CD4-positive, alpha-beta T cell treated with Interleukin-10 for 1 hour (primary cell): ENCODE data around the gene MYO10.
"Not testable (repeated sequence)": the region's sequence is repeated elsewhere in the genome, so short reads cannot be mapped to it uniquely, and the experiment has no call there.

Source experiments
- DNase-seq: peaks from one replicate; pipeline ENCODE4 v3.0.0-alpha.2; 2020

Gene MYO10

DNA sequence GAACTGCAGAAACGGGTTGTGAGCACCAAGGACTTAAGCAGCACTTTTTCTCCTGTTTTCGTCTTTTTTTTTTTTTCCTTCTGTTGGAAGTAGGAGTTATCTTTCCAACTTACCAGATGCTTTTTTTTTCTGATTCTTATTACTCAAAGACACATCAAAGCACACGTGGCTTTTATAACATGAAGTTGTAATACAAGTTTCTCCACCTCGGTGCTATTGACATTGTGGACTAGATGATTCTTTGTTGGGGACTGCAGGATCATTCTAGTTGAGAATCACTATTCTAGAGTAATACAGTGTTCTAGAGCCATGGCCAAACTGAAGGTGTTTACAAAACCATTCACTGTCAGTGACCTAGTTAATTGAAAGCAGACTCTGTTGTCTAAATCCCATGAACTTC lies 51.5 kb downstream of the MYO10 start:
- no peak for DNase-seq

DNA sequence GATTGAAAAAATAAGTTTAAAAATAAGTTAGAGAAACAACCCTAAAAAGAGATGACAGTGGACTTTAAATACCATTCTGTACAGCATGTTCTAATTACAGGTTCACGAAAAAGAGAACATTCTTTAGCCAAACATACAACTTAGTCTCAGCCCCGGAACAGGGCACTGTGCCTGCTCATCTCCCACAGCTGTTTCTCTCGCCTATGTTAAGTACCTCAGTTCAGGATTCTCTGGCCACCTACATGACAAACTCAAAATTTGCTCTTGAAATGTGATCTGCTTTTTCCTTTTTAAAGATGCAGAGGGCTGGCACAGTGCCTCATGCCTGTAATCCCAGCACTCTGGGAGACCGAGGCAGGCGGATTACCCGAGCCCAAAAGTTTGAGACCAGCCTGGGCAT lies 52.3 kb downstream of the MYO10 start:
- DNase-seq, result no peak

DNA sequence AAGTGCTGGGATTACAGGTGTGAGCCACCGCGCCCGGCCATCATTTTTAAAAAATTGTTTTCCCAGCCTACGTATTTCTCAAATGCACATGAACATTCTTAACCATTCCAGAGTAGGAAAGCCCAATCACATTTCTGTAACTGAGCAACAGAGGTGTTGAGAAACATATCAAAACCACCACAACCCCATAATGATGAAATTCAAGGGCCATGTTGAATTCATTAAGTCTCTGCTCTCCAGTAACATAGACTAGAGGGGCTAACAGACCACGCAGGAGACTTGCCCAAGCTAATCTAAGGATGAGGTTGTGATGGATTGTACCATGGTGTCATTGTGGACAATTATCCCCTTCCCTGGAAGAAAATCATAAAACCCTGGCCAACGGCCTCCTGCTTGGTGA lies 52.9 kb downstream of the MYO10 start:
- DNase-seq, result no peak

DNA sequence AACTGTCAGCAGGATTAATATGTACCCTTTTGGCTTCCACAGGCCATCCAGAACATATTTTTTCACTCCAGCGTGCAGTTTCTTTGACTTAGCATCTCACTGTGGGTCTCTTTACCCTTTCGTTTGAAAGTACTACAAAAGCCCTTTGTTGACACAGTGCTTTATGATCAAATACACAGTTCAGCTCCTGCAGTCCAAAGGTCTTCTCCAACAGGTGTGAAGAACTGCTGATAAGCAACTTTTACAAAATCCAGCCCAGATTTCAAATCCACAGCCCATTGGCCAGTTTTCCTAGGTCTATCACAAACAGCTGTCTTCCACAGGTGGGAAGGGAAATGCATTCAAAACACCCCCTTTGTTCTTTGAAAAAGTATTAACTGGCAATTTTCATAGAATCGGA lies 54.8 kb downstream of the MYO10 start:
- no peak for DNase-seq

DNA sequence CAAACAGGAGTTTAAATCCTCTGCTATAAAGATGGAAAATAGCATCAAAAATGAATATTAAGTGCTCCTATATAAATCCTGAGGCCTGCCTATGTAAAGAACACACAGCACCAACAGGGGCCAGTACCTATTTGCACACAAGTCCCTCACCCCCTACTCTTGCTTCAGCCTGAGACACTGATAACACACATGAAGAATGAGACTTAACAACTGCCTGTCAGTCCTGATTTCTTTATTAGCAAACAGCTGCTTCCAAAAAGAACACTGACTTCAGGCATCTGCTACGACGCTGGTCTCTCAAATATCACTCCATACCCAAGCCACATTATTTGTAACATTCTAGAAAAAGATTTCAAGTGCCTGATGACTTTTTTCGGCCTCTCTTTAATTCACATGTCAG lies 55.5 kb downstream of the MYO10 start:
- no peak for DNase-seq

DNA sequence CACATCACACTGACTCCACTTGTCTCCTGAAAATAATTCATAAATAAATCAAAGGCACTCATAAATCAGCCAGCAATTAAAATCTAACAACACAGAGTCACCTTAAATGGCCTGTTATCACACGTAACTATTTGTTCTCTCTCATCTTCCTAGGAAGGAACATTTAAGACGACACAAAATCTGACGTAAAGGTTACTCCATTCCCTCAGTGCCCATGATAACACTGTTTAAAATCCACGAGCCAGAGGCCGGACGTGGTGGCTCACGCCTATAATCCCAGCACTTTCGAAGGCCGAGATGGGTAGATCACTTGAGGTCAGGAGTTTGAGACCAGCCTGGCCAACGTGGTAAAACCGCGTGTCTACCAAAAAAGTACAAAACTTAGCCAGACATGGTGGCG lies 56.4 kb downstream of the MYO10 start:
- no peak for DNase-seq

DNA sequence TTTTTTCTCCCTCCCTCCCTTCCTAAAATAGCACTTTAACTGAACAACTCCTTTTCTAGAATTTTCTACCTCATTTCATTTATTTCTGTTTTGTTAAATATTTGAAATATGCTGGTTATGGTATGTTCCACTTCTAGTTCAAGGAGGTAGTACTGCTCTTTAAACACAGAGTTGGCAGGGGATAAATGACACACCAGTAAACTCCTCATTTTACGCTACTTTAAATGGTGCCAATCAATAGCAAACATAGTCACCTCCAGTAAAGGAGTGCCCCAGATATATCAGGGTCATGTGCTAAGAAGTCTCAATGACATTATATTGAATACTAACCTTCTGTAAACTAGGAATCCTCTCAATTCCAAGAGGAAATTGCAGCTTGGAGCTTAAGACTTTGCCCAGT lies 56.9 kb downstream of the MYO10 start:
- no peak for DNase-seq

DNA sequence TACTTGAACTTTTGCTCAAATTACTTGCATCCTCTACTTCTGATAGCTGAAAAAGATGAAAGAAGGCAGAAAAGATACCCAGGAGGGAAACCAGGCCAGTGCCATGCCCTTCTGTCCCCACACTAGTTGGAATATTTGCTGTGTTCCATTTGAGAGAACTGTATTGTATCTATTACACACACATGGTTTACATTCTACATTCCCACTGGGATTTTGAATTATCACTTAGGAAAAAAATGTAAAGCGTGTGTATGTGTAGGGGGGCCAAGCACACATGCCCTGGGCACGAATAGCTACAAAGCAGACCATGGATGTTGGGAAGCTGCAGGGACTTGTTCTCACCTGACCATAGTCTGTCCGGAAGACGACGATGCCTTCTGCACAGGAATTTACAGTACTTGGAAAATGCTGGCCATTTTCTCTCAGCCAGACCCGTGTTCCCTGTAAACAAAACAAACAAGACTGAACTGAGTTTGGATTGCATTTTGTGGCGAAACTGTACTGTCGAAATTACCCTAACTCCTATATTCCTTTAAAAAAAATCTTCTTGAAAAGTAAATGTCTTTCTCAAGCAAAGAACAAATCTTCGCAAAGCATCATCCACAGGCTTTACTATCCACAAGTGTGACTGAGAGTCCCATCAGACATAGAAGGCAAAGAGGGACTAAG lies 58.7 kb downstream of the MYO10 start:
- DNase-seq, result no peak

DNA sequence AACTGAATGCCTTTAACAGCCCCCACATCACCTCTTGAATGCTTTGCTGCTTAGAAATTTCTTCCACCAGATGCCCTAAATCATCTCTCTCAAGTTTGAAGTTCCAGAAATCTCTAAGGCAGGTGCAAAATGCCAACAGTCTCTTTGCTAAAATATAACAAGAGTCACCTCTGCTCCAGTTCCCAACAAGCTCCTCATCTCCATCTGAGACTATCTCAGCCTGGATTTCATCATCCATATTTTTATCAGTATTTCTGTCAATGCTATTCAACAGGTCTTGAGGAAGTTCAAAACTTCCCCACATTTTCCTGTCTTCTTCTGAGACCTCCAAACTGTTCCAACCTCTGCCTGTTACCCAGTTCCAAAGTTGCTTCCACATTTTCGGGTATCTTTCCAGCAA lies 61.7 kb downstream of the MYO10 start:
- DNase-seq, result not testable (repeated sequence)

DNA sequence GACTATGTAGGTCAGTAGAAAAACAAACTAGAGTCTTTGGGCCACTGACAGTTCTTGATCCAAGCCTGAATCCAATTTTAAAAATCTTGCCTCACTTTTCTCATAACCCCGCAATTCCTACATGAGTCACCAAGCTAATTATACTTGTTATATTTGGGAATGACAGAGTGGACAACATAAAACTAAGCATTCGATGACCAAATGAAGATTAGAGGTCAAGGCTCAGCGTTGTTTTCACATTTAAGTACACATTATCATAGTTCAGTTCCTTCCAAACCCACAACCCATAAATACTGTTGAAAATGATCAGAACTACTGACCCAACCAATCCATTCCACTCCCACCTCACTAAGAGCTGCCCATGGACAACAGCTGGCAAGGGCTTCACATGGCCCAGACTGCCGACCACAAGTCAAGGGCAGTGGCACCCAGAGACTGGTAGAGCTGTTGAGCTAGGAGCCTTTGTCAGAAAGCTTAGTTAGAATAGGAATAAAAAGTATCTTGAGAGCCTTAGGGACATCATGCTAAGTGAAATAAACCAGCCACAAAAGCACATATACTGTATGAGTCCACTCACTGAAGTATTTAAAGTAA lies 64.2 kb downstream of the MYO10 start:
- DNase-seq, result no peak

DNA sequence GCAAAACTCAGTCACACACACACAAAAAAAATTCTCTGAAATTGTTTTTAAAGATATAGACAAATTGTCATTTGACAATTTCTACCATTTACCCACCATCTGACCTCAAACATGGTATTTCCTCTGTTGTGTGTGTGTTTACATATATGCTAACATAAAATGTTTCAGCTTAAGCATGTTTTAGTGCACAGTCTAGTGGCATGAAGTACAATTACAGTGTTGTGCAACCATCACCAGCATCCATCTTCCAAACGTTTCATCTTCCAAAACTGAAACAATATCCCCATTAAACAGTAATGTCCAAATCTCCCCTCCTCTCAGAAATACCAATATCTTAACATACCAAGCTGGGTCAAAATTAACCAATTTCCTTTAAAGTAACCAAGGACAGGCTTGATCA lies 65.2 kb downstream of the MYO10 start:
- DNase-seq, result no peak

DNA sequence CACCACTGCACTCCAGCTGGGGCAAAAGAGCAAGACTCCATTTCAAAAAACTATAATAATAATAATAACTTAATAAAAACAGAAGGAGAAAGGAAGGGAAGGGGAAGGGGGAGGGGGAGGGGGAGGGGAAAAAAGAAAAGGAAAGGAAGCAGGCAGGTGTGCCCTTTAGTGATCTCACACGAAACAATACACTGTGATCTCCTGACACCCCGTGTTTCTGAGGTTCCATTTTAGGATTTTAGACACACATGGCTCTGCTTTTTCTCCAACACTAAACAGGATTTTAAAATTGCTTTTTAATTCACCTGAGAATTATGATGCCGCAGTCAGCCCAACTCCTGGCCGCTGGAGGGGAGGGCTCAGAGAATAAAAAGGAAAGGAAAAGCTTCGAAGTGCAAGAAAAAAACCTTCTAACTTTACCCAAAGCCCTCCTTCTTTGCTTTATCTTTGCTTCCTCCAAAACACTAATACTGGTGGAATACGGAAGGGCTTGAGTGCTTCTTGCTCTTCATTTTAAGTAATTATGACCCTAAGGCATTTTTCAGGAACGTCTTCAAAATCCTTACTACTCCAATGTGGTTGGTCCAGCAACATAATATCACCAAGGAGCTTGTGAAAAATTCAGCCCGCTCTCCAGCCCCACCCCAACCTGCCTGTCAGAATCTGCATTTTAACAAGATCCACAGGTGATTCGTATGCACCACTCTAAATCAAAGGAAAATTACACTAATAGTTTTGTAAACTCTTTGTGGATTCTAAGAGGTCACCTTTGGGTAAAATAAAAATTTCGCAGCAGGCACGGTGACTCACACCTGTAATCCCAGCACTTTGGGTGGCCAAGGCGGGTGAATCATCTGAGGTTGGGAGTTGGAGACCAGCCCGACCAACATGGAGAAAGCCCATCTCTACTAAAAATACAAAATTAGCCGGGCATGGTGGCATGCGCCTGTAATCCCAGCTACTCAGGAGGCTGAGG lies 66.0 kb downstream of the MYO10 start:
- DNase-seq, result no peak

DNA sequence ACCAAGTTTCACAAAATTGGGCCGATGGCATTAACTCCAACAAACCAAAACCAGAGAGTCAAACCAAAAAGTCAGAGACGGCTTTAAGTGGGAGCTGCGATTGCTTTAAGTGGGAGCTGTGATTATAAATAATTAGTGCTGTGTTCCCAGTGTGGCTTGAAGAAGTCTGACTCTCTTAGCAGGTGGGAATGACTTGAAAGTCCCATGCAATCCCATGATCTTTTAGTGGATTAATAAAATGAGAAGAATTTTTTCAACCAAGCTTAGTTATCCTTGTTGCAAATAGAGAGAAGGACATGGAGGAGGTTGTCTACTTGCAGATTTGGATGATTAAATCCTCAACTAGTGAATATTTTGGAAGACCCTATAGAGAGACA lies 68.5 kb downstream of the MYO10 start:
- no peak for DNase-seq

DNA sequence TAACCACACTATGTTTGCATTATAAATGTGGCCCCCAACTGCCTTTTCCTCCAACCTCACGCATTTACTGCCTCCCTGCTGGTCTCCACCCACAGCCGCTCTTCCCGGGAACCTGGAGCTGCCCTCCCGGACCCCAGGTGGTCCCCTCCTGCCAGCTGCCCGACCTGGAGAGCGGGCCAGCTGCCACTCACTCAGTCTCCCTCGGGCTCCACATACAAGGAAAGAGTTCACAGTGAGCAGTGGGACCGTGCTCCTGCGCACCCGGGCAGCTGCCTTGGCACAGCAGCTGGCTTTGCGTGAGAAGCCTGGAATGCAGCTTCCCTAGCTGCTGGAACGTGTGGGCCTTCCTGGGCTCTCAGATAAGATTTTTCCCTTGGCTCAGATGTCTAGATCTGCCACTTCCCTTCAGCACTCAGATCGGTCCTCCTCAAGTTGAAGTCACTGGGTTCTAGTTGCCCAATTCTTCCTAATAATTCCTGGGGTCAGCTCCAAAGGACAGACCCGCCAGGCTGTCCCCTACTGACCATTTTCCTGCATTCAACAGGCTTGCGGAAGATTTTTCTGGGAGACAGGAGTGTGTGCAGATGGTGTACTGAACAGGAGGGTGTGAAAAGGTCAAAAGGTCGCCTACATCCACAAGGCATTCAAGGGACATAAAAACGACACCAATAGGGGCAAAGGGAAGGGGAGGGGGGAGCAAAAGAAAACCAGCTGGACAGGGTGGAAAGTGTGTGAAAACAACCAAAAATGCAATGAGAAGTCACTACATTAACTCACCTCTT lies 69.1 kb downstream of the MYO10 start:
- DNase-seq, result no peak

DNA sequence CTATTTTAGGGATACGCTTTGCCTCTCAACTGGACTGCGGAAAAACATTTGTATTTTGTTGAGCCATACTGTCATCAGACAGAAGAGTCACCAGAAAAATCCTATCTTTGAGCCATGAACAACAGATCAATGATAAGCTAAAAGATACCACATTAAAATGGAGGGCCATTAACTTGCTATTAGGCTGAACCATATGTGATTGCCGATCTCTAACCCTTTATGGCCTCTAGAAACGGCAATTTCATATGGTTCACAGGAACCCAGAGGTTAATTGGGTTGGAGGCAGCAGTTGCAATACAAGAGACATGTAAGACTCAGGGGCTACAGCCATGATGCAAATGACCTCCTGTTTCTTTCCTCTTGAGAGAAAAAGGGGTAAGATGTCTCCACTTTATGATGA lies 69.8 kb downstream of the MYO10 start:
- DNase-seq, result no peak

DNA sequence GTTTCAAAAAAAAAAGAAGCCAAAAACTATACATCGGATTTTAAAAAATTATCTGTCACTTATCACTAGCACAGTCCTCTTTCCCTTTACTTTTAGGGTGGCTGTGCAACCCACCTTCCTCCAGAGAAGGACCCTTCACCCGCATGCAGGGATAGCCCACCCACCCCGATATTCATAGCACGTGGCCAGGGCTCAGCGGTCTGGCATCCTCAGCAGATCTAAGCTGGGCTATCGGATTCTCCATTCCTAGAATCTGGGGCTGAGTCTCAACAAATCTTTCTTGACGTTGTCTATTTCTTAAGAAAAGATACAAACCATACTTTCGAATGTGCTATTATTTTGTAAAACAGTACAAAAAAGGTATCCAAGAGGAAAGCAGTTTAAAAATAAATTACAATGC lies 70.9 kb downstream of the MYO10 start:
- no peak for DNase-seq

DNA sequence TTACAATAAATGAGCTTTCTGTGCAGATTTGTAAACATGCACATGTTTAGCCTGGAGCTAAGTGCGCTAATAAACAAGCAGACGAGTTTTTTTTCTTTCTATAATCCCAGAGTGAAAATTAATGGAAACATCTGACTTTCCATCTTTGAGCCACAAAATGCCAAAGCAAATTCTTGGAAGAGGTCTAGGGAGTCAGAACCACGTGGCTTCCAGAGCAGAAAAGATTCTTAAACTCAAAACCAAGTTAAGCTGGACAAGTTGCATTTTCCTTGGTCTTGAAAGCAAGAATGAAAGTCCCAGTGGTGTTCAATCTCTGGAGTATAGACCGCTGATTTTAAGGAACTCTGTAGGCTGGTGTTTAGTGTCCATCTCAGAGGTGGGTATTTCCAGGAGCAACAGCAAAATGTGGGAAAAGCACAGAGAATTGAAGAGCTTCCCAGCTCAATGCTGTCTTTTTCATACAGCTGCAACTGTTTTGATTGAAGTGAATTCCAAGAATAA lies 71.4 kb downstream of the MYO10 start:
- no peak for DNase-seq

DNA sequence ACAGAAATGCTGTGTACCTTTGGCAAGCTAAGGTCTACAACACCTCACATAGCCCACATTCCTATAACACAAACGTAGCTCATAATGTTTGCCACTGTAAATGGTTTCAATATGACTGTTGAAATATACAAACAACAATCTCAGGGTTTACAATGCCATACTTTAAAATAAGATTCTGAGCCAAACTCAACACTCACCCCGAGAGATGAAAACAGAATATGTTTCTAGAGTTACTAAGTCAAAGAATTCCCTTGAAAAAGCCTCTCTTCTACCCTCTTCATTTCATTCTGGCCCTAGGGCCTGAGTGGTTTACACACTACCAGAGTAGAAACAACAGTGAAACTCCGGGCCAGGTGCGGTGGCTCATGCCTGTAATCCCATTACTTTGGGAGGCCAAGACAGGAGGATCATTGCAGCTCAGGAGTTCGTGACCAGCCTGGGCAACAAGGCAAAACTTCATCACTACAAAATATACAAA lies 72.6 kb downstream of the MYO10 start:
- DNase-seq, result no peak

DNA sequence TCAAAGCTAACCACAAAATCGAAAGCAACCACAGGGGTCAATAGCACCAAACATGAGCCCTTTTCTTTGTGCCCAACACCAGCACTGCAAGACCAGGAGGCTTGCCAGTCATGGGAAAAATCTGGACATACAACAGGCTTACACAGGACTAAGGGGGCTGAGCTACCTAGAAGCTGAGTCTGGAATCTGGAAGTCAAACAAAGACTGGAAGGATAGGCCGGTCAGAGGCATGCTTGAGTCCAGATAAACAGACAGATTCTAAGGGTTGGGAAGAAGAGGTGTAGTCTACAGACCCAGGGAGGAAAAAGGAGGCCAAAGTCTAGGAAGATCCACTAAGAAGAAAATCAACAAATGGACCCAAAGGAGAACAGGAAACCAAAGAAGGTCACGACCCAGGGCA lies 73.3 kb downstream of the MYO10 start:
- no peak for DNase-seq

DNA sequence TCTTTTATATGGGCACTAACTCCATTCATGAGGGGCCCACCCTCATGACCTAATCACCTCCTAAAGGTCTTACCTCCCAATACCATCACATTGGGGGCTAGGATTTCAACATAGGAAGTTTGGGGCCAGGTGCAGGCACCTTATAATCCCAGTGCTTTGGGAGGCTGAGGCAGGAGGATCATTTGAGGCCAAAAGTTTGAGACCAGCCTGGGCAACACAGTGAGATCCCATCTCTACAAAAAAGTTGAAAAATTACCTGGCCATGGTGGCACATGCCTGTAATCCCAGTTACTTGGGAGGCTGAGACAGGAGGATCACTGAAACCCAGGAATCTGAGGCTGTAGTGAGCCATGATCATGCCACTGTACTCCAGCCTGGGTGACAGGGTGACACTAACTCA lies 76.7 kb downstream of the MYO10 start:
- DNase-seq, result no peak

DNA sequence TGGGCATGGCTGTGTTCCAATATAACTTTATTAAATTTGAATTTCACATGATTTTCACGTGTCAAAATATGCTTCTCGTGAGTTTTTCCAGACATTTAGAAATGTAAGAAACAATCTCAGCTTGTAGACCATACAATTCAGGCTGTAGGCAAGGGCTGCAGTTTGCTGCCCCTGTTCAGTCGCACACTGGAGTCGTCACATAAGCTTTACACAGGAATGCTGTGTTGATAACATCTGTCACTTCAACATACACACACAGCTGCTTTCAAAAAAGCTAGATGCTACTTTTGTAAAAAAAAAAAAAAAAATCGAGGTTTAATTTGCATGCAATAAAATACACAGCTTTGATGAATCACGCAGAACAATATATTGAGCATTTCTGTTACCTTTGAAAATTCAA lies 77.9 kb downstream of the MYO10 start:
- no peak for DNase-seq

DNA sequence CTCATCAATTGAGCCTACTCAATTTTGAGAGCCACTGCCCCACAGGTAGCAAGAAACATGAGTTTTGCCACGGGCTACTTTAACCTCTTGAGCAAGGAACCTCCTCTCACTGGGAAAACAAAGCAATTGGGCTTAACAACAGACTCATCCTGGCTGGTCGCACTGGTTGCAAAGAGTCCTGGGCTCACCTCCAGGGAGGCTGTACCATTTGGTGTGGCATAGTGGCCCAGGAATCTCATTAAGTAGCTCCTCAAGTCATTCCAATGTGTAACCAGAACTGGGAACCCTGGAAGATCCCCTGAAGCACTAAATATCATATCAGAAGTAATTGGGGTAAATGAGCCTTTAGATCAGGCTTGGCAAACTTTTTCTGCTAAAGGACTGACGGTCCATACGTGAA lies 78.5 kb downstream of the MYO10 start:
- no peak for DNase-seq

DNA sequence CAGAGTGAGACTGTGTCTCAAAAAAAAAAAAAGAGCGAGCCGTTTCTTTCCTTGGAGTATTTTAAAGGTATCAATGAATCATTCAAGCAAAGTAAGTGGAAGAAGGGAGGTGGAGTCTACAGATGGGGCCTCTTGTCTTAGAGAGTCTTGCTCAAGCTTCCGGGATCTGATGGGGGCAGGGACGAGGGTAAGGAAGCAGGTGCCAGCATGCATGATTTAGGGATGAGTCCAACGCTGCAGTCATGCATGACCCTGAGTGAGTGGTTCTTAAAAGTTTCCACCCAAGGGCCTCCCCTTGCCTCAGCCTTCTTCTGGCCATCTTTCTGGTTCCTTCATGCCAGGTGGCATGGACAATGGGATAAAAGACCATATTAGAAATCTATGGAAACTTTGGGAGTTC lies 79.6 kb downstream of the MYO10 start:
- DNase-seq, result no peak
